ENCODE data around the gene PGS1.
A peak's percentile ranks its signal among the peaks of the same experiment; 100 is the strongest.
"Not testable (repeated sequence)": the region's sequence is repeated elsewhere in the genome, so short reads cannot be mapped to it uniquely, and the experiment has no call there.

PGS1 gene, protein sequence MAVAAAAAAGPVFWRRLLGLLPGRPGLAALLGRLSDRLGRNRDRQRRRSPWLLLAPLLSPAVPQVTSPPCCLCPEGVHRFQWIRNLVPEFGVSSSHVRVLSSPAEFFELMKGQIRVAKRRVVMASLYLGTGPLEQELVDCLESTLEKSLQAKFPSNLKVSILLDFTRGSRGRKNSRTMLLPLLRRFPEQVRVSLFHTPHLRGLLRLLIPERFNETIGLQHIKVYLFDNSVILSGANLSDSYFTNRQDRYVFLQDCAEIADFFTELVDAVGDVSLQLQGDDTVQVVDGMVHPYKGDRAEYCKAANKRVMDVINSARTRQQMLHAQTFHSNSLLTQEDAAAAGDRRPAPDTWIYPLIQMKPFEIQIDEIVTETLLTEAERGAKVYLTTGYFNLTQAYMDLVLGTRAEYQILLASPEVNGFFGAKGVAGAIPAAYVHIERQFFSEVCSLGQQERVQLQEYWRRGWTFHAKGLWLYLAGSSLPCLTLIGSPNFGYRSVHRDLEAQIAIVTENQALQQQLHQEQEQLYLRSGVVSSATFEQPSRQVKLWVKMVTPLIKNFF

DNA sequence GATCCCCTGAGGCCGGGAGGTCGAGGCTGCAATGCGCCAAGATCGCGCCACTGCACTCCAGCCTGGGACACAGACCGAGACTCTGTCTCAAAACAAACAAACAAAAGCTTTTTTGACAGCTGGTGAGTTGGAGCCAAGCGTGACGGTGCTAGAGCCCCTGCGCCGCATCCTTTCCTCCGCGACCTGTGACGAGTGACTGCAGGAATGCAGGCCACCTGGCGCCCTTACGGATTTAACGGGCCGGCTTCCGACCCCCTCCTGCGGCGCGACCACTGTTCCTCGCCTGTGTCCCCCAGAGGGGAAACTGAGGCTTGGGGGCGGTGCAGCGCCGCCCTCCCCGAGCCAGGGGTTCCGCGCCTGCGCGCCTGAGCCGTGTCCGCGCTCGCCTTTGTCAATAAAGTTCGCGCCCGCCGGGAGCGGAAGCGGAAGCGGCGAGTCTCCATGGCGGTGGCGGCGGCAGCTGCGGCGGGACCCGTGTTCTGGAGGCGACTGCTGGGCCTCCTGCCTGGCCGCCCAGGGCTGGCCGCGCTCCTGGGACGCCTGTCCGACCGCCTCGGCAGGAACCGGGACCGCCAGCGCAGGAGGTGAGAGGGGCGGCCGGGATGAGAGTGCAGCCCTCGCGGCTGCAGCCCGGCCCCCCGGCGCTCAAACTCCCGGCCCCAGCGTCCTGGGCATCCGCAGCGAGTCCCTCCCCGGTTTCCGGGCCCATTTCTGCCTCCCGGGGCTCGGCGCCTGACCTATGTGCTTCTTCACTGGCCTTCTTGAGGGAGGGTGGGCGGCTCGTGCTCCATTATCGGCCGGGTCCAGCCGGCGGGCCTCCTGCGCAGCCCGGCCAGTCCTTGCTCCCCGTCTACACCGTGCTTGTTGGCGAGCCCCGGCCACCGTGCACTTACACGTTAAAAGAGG lies at the start of gene PGS1:
Gene PGS1 (plus strand): TSS at position 425 of the 906 bp plus-strand sequence. CDS start 17 bp downstream, at position 442.
- DNase-seq (ENCODE audit: low read depth in 2 of 2): peak in 1 of 2 experiments; percentile 40

GRCh38 chr17:78329263-78330059 lies 49.0 kb upstream of the PGS1 start:
- DNase-seq (ENCODE audit: low read depth in 2 of 2): no peak

GRCh38 chr17:78330570-78331224 lies 47.8 kb upstream of the PGS1 start:
- no peak for DNase-seq (ENCODE audit: low read depth in 2 of 2)

DNA sequence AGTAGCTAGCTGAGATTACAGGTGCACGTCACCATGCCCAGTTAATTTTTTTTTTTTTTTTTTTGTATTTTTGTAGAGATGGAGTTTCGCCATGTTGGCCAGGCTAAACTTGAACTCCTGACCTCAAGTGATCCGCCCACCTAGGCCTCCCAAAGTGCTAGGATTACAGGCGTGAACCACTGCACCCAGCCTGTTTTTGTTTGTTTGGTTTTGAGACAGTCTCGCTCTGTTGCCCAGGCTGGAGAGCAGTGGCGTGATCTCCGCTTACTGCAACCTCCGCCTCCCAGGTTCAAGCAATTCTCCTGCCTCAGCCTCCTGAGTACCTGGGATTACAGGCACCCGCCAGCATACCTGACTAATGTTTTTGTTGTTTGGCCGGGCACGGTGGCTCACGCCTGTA lies 47.1 kb upstream of the PGS1 start:
- not testable (repeated sequence) for DNase-seq (ENCODE audit: low read depth in 2 of 2)

- no peak for DNase-seq (ENCODE audit: low read depth in 2 of 2)
Observed at GRCh38 chr17:78332991-78333390, 45.5 kb upstream of the PGS1 start.

DNA sequence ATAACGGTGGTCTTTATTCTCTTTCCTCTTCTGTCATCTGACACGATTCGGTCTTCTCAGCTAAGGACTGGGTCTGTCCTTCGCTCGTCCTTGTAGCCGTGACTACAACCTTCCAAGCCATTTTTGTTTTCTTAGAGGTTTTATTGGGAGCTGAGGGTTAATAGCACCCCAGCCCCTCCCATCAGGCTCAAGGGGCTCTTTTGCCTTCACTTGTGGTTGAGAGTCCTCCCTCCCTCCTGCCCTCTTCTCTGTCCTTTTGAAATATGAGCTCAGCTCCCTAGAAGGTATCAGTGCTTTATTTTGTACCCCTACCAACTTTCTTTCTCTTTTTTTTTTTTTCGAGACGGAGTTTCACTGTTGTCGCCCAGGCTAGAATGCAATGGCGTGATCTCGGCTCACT lies 43.2 kb upstream of the PGS1 start:
- no peak for DNase-seq (ENCODE audit: low read depth in 2 of 2)

- DNase-seq (ENCODE audit: low read depth in 2 of 2): no peak
Observed at GRCh38 chr17:78337244-78338109, 41.0 kb upstream of the PGS1 start.

DNA sequence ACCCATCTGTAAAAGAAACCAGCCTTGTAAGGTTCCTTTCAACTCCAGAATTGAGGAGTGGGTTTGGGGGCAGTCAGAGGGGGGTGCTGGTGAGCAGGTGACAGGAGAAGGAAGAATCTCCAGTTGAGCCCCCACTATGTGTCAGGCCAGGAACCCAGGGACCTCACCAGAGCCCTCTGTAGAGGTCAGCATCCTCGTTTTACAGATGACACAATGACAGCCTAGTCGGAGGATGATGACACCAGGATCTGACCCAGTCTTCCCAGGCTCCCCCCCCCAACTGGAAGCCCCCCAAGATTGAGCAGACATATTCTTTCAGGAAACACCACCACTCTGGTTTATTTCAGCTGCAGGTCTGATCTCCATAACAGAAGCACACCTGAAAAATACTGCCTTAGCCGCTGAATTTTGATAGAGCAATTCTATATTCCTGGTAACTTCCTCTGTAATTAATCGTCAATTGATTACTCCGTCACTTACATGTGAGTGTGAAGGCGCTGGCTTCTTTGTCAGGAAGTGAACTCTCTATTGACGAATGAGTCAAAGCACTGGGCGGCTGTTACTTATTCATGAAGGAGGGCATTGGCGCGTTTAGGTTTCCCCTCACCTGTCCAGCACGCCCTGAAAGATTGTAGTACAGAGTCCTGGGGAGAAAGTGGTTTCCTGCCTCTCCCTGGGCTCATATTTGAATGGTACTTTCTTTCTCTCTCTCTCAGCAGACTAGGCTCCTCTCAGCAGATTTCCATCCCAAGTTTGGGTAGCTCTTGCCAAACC lies 39.8 kb upstream of the PGS1 start:
- no peak for DNase-seq (ENCODE audit: low read depth in 2 of 2)

DNA sequence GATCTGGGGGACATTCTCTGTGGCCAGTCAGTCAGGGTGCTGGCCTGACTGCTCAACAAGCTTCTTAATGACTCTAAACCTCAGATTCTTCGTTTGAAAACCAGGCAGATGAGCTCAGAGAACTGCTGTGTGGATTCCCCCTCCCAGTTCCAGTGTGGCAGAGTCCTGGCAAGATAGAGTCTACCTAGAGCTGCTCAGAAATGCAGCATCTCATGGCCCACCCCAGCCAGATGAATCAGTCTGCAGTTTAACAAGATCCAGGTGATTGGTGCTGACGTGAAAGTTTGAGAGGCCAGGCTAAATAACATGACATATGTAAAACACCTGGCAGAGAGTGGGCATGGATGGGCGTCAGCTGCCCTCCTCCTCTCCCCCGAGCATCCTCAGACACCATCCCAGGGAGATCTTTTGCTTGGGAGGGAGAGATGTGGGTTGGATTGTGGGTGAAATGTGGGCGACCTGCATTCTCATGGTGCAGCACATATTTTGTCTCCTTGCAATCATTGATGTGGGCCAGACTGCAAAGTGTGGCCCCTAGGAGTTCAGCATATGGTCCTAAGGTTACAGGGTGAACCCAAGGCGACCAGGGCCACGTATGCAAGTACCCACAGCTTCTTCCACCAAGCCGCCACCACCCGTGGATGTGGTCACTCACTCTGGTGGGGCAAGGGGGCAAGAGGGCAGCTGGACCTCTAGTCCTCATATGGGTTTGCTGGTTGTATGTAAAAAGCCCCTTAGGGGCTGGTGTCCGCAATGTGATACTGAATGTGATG lies 38.1 kb upstream of the PGS1 start:
- DNase-seq (ENCODE audit: low read depth in 2 of 2): no peak

GRCh38 chr17:78341559-78342448 lies 36.6 kb upstream of the PGS1 start:
- peak in 1 of 2 experiments; percentile 52 for DNase-seq (ENCODE audit: low read depth in 2 of 2)

DNA sequence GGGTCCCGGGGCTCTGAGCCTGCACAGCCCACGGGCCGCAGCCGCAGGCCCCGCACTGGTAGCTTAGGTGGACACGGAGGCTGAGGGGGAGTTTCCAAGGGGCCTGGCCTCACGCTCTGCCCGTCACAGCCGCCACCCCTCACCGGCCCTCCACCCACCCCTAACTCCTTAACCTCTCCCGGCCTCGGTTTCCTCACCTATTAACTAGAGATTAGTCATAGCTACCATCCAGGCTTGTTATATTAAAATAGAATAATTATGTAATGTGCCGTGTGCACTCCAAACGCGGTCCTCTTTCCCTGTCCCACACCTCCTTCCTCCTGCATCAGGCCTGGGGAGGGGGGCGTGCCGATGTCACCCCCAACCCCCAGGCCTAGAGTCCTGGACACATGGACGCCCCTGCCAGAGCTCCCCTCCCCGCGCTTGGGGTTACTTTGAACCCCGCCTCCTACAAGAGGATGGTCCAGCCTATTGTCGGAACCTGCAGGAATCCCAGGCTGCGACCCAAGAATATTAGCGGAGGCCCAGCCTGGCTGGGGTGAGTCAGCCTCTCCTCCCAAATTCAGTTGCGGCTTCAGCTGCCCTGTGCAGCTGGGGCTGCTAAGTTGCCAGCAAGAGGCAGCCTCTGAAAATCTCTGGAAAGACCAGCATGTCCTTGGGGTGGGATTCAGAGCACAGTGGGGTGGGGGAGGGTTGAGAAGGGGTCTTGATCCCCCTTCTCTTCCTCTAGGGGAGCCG lies 35.8 kb upstream of the PGS1 start:
- DNase-seq (ENCODE audit: low read depth in 2 of 2): peak in 1 of 2 experiments; percentile 67

DNA sequence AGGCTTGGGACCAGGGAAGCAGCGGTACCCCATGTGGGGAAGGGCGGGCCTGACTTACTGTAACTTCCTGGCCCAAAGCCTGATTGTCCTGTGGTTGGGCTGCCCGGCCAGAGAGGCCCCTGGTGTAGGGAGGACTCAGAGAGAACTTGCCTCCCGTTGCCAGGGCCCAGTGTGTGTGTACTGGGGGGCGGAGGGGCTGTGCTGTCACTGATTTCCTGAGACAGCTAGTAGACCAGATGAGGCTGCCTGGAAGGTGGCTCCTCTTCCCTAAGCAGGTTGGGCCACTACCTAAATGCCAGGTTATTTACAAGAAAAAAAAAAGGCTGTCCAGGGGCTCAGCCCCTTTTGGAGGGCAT lies 35.3 kb upstream of the PGS1 start:
- DNase-seq (ENCODE audit: low read depth in 2 of 2): peak in 1 of 2 experiments; percentile 64

DNA sequence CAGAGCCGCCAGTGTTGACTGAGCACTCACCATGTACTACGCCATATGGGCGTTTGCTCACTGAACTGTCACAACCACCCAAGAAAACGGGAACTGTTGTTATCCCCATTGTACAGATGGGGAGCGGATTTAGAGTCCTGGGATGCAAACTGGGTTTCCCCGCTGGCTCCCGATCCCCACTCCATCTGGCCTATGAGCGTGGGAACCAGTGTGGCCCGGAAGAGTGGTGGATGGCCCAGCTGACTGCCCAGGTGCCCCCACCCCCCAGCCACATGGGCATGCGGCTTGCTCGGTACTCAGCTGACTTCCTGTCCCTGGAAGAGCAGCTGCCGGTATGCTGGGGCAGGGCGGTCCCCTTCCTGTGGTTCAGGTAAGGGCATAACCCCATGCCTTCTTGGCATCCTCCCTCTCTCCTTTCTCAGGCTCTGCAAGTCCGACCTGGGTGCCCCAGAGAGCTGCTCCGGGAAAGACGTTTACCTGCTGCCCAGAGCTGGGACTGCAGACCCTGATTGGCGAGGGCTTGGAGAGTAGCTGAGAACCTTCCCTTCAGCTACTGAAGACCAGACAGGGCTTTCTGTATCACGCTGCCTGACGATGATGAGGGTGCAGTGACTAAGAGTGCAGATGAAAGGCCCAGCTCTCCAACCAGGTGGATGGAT lies 34.8 kb upstream of the PGS1 start:
- DNase-seq (ENCODE audit: low read depth in 2 of 2): no peak

- DNase-seq (ENCODE audit: low read depth in 2 of 2): no peak
Observed at GRCh38 chr17:78344666-78345065, 33.8 kb upstream of the PGS1 start.

GRCh38 chr17:78345172-78345571 lies 33.3 kb upstream of the PGS1 start:
- DNase-seq (ENCODE audit: low read depth in 2 of 2): no peak

GRCh38 chr17:78345791-78346494 lies 32.5 kb upstream of the PGS1 start:
- DNase-seq (ENCODE audit: low read depth in 2 of 2): no peak

All from fibroblast of skin of left quadriceps (primary cell).